ENCODE data around the gene MRPS31. TPM values are rescaled to one million over a fixed set of nuclear protein-coding genes. Genes with fewer than 3 reads are reported as not detected.
A peak's percentile ranks its signal among the peaks of the same experiment; 100 is the strongest.

Gene MRPS31
- total RNA-seq, 4 donors from 2014 or later: 14.4 to 34.8 (median 17.4) TPM

GRCh38 chr13:40776232-40776631 is 5.2 kb upstream of the MRPS31 start:
- H3K27ac ChIP-seq: no peak overlapping the region
- TF ChIP-seq POLR2AphosphoS5 (IDR thresholded peaks at IDR 0.05) (no peak), EP300 (IDR thresholded peaks at IDR 0.05) (no peak), POLR2A (IDR thresholded peaks at IDR 0.05) (no peak), CTCF (IDR thresholded peaks at IDR 0.05) (no peak)
- H3K4me3 ChIP-seq: no peak overlapping the region
- H3K27me3 ChIP-seq: no peaks in the 10 kb centered on the region
- peaks cover 11% of the 10 kb centered on the region for H3K4me1 ChIP-seq
- H3K36me3 ChIP-seq: no peaks in the 10 kb centered on the region
- WGBS: 74% methylated on average over 7 of the region's 7 CpGs
- DNase-seq (ENCODE audit: low spot score in 2 of 2): no peak
- no peaks in the 10 kb centered on the region for H3K9me3 ChIP-seq

- H3K36me3 ChIP-seq: no peaks in the 10 kb centered on the region
- no peak for DNase-seq (ENCODE audit: low spot score in 2 of 2)
- no peaks in the 10 kb centered on the region for H3K27me3 ChIP-seq
- H3K9me3 ChIP-seq: no peaks in the 10 kb centered on the region
- TF ChIP-seq POLR2A (IDR thresholded peaks at IDR 0.05): no peak
- no peak for TF ChIP-seq CTCF (IDR thresholded peaks at IDR 0.05)
- TF ChIP-seq POLR2AphosphoS5 (IDR thresholded peaks at IDR 0.05): no peak
- no peak for TF ChIP-seq EP300 (IDR thresholded peaks at IDR 0.05)
- H3K4me3 ChIP-seq: no peak overlapping the region
- peaks cover 20% of the 10 kb centered on the region for H3K4me1 ChIP-seq
- no peak overlapping the region for H3K27ac ChIP-seq
- 70% methylated on average over 6 of the region's 6 CpGs for WGBS
Measured at GRCh38 chr13:40774672-40775071, 3.7 kb upstream of the MRPS31 start.

GRCh38 chr13:40772765-40773473 is 1.9 kb upstream of the MRPS31 start:
- Histone ChIP-seq H3K4me1 (peaks cover 24% of the 10 kb centered on the region), H3K9me3 (no peaks in the 10 kb centered on the region), H3K4me3 (no peak overlapping the region), H3K36me3 (no peaks in the 10 kb centered on the region), H3K27me3 (no peaks in the 10 kb centered on the region), H3K27ac (no peak overlapping the region)
- no peak for DNase-seq (ENCODE audit: low spot score in 2 of 2)
- TF ChIP-seq POLR2AphosphoS5 (IDR thresholded peaks at IDR 0.05) (no peak), CTCF (IDR thresholded peaks at IDR 0.05) (no peak), EP300 (IDR thresholded peaks at IDR 0.05) (no peak), POLR2A (IDR thresholded peaks at IDR 0.05) (no peak)
- WGBS: 86% methylated on average over 6 of the region's 6 CpGs

GRCh38 chr13:40770609-40770933 is 419 bp downstream of the MRPS31 start:
- no peak for DNase-seq (ENCODE audit: low spot score in 2 of 2)
- Histone ChIP-seq H3K4me3 (peak overlapping the region; percentile 90), H3K4me1 (peaks cover 17% of the 10 kb centered on the region), H3K27me3 (no peaks in the 10 kb centered on the region), H3K27ac (peak overlapping the region; percentile 91), H3K9me3 (no peaks in the 10 kb centered on the region), H3K36me3 (peaks cover 6% of the 10 kb centered on the region)
- TF ChIP-seq EP300 (IDR thresholded peaks at IDR 0.05) (no peak), POLR2AphosphoS5 (IDR thresholded peaks at IDR 0.05) (no peak)
- under 1% methylated on average over 9 of the region's 9 CpGs for WGBS

- Histone ChIP-seq H3K36me3 (peaks cover 6% of the 10 kb centered on the region), H3K9me3 (no peaks in the 10 kb centered on the region), H3K27me3 (no peaks in the 10 kb centered on the region), H3K27ac (peak overlapping the region; percentile 91), H3K4me3 (peak overlapping the region; percentile 90), H3K4me1 (peaks cover 17% of the 10 kb centered on the region)
- DNase-seq (ENCODE audit: low spot score in 2 of 2): no peak
- TF ChIP-seq EP300 (IDR thresholded peaks at IDR 0.05) (no peak), CTCF (IDR thresholded peaks at IDR 0.05) (no peak), POLR2AphosphoS5 (IDR thresholded peaks at IDR 0.05) (no peak), POLR2A (IDR thresholded peaks at IDR 0.05) (no peak)
- 82% methylated on average over 6 of the region's 6 CpGs for WGBS
Measured at GRCh38 chr13:40769970-40770369, 1.0 kb downstream of the MRPS31 start.

GRCh38 chr13:40765602-40766001 is 5.4 kb downstream of the MRPS31 start:
- peaks cover 13% of the 10 kb centered on the region for H3K4me1 ChIP-seq
- WGBS: 92% methylated on average over 1 of the region's 1 CpG
- no peak overlapping the region for H3K27ac ChIP-seq
- TF ChIP-seq CTCF (IDR thresholded peaks at IDR 0.05): no peak
- no peak for TF ChIP-seq POLR2A (IDR thresholded peaks at IDR 0.05)
- TF ChIP-seq EP300 (IDR thresholded peaks at IDR 0.05): no peak
- TF ChIP-seq POLR2AphosphoS5 (IDR thresholded peaks at IDR 0.05): no peak
- no peak overlapping the region for H3K4me3 ChIP-seq
- DNase-seq (ENCODE audit: low spot score in 2 of 2): no peak
- peaks cover 14% of the 10 kb centered on the region for H3K36me3 ChIP-seq
- H3K27me3 ChIP-seq: no peaks in the 10 kb centered on the region
- H3K9me3 ChIP-seq: no peaks in the 10 kb centered on the region

Data from suprapubic skin (tissue), 4 donors.